Fibroblast of pulmonary artery (primary cell): ENCODE measurements around the gene ZMIZ1.

Experiments used
- DNase-seq: peaks from one replicate; pipeline ENCODE4 v3.0.0-alpha.2; 2010; ENCODE audit warnings: low read depth
- H3K4me3 ChIP-seq: replicated peaks from 2 replicates; pipeline ENCODE4 v1.5.1; 2011; ENCODE audit warnings: low read depth, mild to moderate bottlenecking, control low read depth, low read length, moderate library complexity
- TF ChIP-seq, protein P1 (sequence below): IDR thresholded peaks from 2 replicates; pipeline ENCODE4 v1.5.1; 2011; ENCODE audit warnings: mild to moderate bottlenecking, control low read depth, low read length, inconsistent platforms; ENCODE audit errors: missing control alignments

ZMIZ1 gene

DNA sequence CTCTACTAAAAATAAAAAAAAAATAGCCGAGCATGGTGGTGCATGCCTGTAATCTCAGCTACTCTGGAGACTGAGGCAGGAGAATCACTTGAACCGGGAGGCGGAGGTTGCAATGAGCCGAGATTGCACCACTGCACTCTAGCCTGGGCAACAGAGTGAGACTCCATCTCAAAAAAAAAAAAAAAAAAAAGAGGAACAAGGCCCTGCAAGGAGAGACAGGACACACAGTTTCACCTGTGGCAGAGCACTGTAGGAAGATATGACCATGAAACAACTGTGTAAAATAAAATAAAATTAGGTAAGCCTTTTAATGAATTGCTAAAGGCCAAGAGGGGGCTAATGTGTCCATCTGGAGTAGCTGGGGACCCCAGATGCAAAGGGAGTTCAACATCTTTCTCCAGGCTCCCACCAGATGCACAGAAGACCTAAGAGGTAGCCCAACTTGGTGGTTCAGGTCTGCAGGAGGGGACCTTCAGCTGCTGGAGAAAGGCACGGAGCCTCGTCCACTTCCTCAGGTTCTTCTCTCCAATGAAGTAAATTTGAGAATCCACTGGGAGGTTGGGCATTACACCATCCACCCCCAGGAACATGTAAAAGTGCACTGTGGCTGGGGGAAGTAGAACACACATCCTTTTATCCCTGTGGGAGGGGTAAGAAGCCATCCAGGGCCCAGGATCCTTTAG is 291.2 kb downstream of the ZMIZ1 start:
- no peak for DNase-seq
- TF ChIP-seq, protein P1, sequence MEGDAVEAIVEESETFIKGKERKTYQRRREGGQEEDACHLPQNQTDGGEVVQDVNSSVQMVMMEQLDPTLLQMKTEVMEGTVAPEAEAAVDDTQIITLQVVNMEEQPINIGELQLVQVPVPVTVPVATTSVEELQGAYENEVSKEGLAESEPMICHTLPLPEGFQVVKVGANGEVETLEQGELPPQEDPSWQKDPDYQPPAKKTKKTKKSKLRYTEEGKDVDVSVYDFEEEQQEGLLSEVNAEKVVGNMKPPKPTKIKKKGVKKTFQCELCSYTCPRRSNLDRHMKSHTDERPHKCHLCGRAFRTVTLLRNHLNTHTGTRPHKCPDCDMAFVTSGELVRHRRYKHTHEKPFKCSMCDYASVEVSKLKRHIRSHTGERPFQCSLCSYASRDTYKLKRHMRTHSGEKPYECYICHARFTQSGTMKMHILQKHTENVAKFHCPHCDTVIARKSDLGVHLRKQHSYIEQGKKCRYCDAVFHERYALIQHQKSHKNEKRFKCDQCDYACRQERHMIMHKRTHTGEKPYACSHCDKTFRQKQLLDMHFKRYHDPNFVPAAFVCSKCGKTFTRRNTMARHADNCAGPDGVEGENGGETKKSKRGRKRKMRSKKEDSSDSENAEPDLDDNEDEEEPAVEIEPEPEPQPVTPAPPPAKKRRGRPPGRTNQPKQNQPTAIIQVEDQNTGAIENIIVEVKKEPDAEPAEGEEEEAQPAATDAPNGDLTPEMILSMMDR = no peak
- H3K4me3 ChIP-seq = no peak overlapping the region

DNA sequence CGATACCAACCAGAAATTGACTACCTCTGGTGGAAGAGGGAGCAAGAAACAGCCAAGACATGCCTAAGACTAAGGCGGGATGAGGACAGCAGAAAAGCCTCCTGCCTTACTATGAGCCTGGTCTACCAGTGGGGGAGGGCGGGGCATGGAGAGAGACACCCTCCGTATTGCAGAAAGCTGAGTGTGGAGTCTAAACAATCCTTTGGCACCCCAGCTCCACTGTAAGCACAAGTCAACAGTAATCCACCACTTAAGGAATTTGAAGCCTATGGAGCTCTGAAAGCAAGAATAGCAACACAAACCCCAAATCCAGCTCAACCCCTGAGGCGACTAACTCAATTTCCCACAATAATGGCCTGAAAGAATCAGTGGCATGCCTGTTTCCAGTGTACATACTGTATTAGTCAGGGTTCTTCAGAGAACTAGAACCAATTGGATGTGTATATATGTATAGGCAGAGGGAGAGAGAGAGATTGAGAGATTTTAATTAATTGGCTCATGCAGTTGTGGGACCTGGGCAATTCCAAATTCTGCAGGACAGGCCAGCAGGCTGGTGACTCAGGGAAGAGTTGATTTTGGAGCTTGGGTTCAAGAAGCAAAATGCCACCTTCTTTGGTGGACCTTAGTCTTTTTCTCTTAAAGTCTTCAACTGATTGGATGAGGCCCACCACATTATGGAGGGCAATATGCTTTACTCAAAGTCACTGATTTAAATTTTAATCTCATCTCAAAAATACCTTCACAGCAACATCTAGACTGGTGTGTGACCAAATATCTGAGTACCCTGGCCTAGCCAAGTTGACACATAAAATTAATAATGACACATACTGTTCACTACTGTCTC is 292.0 kb downstream of the ZMIZ1 start:
- DNase-seq = no peak
- TF ChIP-seq, protein P1 = no peak
- no peak overlapping the region for H3K4me3 ChIP-seq

DNA sequence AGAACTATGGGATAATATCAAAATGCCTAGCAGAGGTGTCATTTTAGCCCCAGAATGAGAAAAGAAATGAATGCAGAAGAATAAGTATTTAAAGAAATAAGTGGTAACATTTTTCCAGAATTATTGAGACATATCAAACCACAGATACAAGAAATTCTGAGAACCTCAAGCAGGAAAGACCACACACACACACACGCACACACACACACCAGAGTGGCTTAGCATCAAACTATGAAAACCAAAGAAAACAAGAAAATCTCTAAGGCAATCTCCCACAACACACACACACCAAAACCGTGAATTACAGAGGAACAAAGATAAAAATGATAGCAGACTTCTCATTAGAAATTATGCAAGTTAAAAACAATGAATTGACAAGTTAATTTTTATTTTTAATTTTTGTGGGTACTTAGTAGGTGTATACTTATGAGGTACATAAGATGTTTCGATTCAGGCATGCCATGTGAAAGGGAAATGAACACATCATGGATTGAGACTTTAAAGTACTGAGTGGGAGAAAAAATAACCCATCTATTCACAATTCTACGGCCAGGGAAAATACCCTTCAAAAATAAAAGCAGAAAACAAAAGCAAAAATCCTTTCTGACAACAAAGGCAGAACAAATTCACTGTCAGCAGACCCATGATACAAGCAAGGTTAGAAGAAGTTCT is 293.1 kb downstream of the ZMIZ1 start:
- DNase-seq = no peak
- no peak overlapping the region for H3K4me3 ChIP-seq
- TF ChIP-seq, protein P1 = no peak
